ENCODE data around the gene RUNX2. TPM values are rescaled to one million over a fixed set of nuclear protein-coding genes. Genes with fewer than 3 reads are reported as not detected.

The RUNX2 gene
- total and polyA plus RNA-seq, 9 of the 15 experiments (the other 6 are each of a cell fraction or from before 2014, with no cell fraction given): 0.29 to 1.00 (median 0.43) TPM

GRCh38 chr6:45555981-45556771, 228.0 kb downstream of the RUNX2 start:
- Histone ChIP-seq H3K9ac (ENCODE audit: insufficient read depth in 1 of 2, low read depth in 2 of 2, low read length in 2 of 2) (no peak overlapping the region), H3K4me2 (ENCODE audit: insufficient read depth, low read length) (no peak overlapping the region; the same call in 1 of the 2 replicates), H4K20me1 (replicated peaks; ENCODE audit: control insufficient read depth, insufficient read depth, low read length) (no peaks in the 10 kb centered on the region), H3K27me3 (ENCODE audit: control insufficient read depth in 2 of 2, insufficient read depth in 2 of 2, low read length in 2 of 2) (peaks cover 4 to 19% of the 10 kb centered on the region in 2 experiments; a peak in 4 of 5 replicates), H3K9me1 (ENCODE audit: control insufficient read depth, insufficient read depth, low read length) (no peaks in the 10 kb centered on the region), H2AFZ (ENCODE audit: low read depth, low read length) (peak overlapping the region; percentile 17; the same call in 1 of the 2 replicates), H3K36me3 (ENCODE audit: control insufficient read depth, insufficient read depth, low read length) (no peaks in the 10 kb centered on the region), H3K27ac (ENCODE audit: extremely low read depth, low read depth, low read length) (no peak overlapping the region), H3K9me3 (replicated peaks; ENCODE audit: control insufficient read depth, insufficient read depth, low read depth, low read length) (no peaks in the 10 kb centered on the region), H3K4me1 (replicated peaks in 1 of 2; ENCODE audit: control insufficient read depth in 2 of 2, insufficient read depth in 2 of 2, low read length in 2 of 2) (no peaks in the 10 kb centered on the region; a peak in 2 of 5 replicates), H3K4me3 (no peak overlapping the region), H3K79me2 (ENCODE audit: control insufficient read depth, insufficient read depth, low read length) (no peaks in the 10 kb centered on the region)
- TF ChIP-seq ZSCAN32 (CRISPR knock-in tag; IDR thresholded peaks at IDR 0.05) (no peak), POLR2AphosphoS2 (IDR thresholded peaks at IDR 0.05; ENCODE audit: low read length) (no peak), ZBTB43 (CRISPR knock-in tag; IDR thresholded peaks at IDR 0.05) (no peak), FOXA3 (CRISPR knock-in tag; conservative IDR thresholded peaks at IDR 0.05 in 1 of 2, IDR thresholded peaks at IDR 0.05 in 1 of 2) (peak in 1 of 2 experiments; percentile 35; a peak in 1 of 4 replicates), ZNF778 (CRISPR knock-in tag; IDR thresholded peaks at IDR 0.05) (no peak), MNT (conservative IDR thresholded peaks at IDR 0.05) (no peak)
- ChIA-PET POLR2A (interaction anchor here (0.6 to 1.5 kb wide), 4 partner anchors 16 to 27 kb away, joined by 3 to 5 read pairs (median 4); no protein-coding TSS in a partner anchor), CTCF (ENCODE audit: low intra/inter-chr PET ratio) (no interaction called here)
- in situ Hi-C loops (cut with MboI): no loop called here
- 13% methylated on average over 14 of the region's 14 CpGs for WGBS (ENCODE audit: insufficient coverage, low coverage, missing lambda C conversion rate)
- FAIRE-seq (no peak), ATAC-seq (no peak), DNase-seq (ENCODE audit: extremely low read depth in 1 of 4, low spot score in 3 of 4) (no peak)
- BruUV-seq (replicated peaks): no TSS peak
- intact Hi-C loops (cut with micrococcal nuclease): no loop called here

Measured in K562 (cell line).